Left lung (tissue), 10 donors: Measurements from ENCODE around the gene GRK6. TPM values are rescaled to one million over a fixed set of nuclear protein-coding genes. Genes with fewer than 3 reads are reported as not detected.

Source experiments
- ATAC-seq: fragments of 200-7000 bp; cut with Tn5 transposase; one replicate; pipeline ENCODE4 v1.9.1; 2020; ENCODE audit warnings: moderate library complexity
- DNase-seq, 4 donors: peaks; one replicate each; pipeline ENCODE4 v3.0.0-alpha.2; 2013 to 2020
- H3K27ac ChIP-seq, 2 donors: fragments of 200-600 bp; sonication (generic) in 1 of 2; one replicate each; pipeline versions ENCODE4 v1.5.0 to v1.8.0; 2020 to 2021
- H3K27me3 ChIP-seq, 2 donors: fragments of 200-600 bp; sonication (generic) in 1 of 2; one replicate each; pipeline versions ENCODE4 v1.5.0 to v1.8.0; 2020 to 2021
- H3K36me3 ChIP-seq, 2 donors: fragments of 200-600 bp; sonication (generic) in 1 of 2; one replicate each; pipeline versions ENCODE4 v1.5.0 to v1.8.0; 2020 to 2021
- H3K4me1 ChIP-seq, 2 donors: fragments of 200-600 bp; one replicate each; pipeline ENCODE4 v1.8.0; 2021
- H3K4me3 ChIP-seq, 2 donors: fragments of 200-600 bp; sonication (generic) in 1 of 2; one replicate each; pipeline versions ENCODE4 v1.5.0 to v1.8.0; 2020 to 2021; ENCODE audit warnings: mild to moderate bottlenecking in 1 of 2
- H3K9me3 ChIP-seq, 2 donors: fragments of 200-600 bp; sonication (generic) in 1 of 2; one replicate each; pipeline versions ENCODE4 v1.5.0 to v1.8.0; 2020 to 2021
- CTCF ChIP-seq, 2 donors: fragments of 200-600 bp; sonication (generic) in 1 of 2; IDR thresholded peaks; one replicate each; pipeline versions ENCODE4 v1.5.0 to v1.8.0; 2021; ENCODE audit warnings: antibody characterized with exemption in 2 of 2
- intact Hi-C, 2 donors: fragments of 100-400 bp; cut with DNase I; formaldehyde crosslinking; loops; one replicate each; pipeline versions ENCODE4 v1.11.2 to v1.14.2; 2022
- polyA plus RNA-seq, 6 donors: library from polyadenylated mRNA; unstranded; fragments of 120-200 nt; gene quantifications; one replicate each; pipeline ENCODE4 v1.2.1, GENCODE V29; 2013; ENCODE audit not compliant: insufficient read length in 6 of 6
- total RNA-seq, 2 donors: library from RNA; stranded (reverse); fragmentation: NEBNext Ultra II Directional; extraction: Animal tissue kit (Norgen Biotek cat#: 25700); gene quantifications; one replicate each; pipeline ENCODE4 v1.2.1, GENCODE V29; 2021
- donor health status: DM: no; HTN: yes; CAD: no.
- donor health status: DM: no; HTN: no; CAD: no.

Gene GRK6
- total and polyA plus RNA-seq, 8 donors = 15.7 to 57.1 (median 25.4) TPM

GRCh38 chr5:177405312-177405711 is 21.2 kb upstream of the GRK6 start:
- no peak overlapping the region for H3K4me3 ChIP-seq
- intact Hi-C loops = no loop called here
- peaks cover 32 to 50% of the 10 kb centered on the region in 2 donors for H3K27me3 ChIP-seq
- H3K27ac ChIP-seq = peak overlapping the region in 1 of 2 donors; percentile 63
- no peak for TF ChIP-seq CTCF (IDR thresholded peaks at IDR 0.05)
- ATAC-seq (no peak), DNase-seq (no peak)
- H3K9me3 ChIP-seq = no peaks in the 10 kb centered on the region
- H3K4me1 ChIP-seq = peaks cover 21 to 44% of the 10 kb centered on the region in 2 donors
- H3K36me3 ChIP-seq = no peaks in the 10 kb centered on the region

- Histone ChIP-seq H3K27me3 (peaks cover 27 to 45% of the 10 kb centered on the region in 2 donors), H3K9me3 (no peaks in the 10 kb centered on the region), H3K4me3 (no peak overlapping the region), H3K27ac (peak overlapping the region in 1 of 2 donors; percentile 63), H3K4me1 (peaks cover 21 to 48% of the 10 kb centered on the region in 2 donors), H3K36me3 (no peaks in the 10 kb centered on the region)
- DNase-seq (peak in 2 of 4 donors; percentile 69 to 91), ATAC-seq (no peak)
- TF ChIP-seq CTCF (IDR thresholded peaks at IDR 0.05) = peak in 1 of 2 donors; percentile 37
- intact Hi-C loops = no loop called here
Measured at GRCh38 chr5:177405805-177406204, 20.7 kb upstream of the GRK6 start.

- DNase-seq = no peak
- intact Hi-C loops = no loop called here
Measured at GRCh38 chr5:177409043-177409801, 17.3 kb upstream of the GRK6 start, which contains the start of gene F12. TSS of gene F12 (minus strand) at chr5:177409564. CDS start at chr5:177409527, 37 bp downstream.

GRCh38 chr5:177410575-177410974 is 15.9 kb upstream of the GRK6 start:
- H3K9me3 ChIP-seq = no peaks in the 10 kb centered on the region
- TF ChIP-seq CTCF (IDR thresholded peaks at IDR 0.05) = no peak
- peaks cover 0 to 21% of the 10 kb centered on the region in 2 donors for H3K4me1 ChIP-seq
- no peak overlapping the region for H3K4me3 ChIP-seq
- H3K27ac ChIP-seq = no peak overlapping the region
- ATAC-seq = no peak
- intact Hi-C loops = no loop called here
- no peaks in the 10 kb centered on the region for H3K36me3 ChIP-seq
- peaks cover 0 to 2% of the 10 kb centered on the region in 2 donors for H3K27me3 ChIP-seq
- DNase-seq = no peak

More at GRCh38 chr5:177409043-177409801, 17.3 kb upstream of the GRK6 start, which contains the start of gene F12:
- Histone ChIP-seq H3K27me3 (peaks cover 0 to 11% of the 10 kb centered on the region in 2 donors), H3K4me3 (no peak within 1 kb of the TSS), H3K4me1 (peaks cover 7 to 32% of the 10 kb centered on the region in 2 donors), H3K27ac (no peak within 1 kb of the TSS), H3K36me3 (no peaks in the 10 kb centered on the region), H3K9me3 (no peaks in the 10 kb centered on the region)
- ATAC-seq = no peak
- TF ChIP-seq CTCF (IDR thresholded peaks at IDR 0.05) = no peak

- ATAC-seq = no peak
- Histone ChIP-seq H3K27ac (no peak overlapping the region), H3K4me1 (peaks cover 0 to 33% of the 10 kb centered on the region in 2 donors)
Measured at GRCh38 chr5:177412603-177413233, 13.8 kb upstream of the GRK6 start.

More at GRCh38 chr5:177412603-177413233, 13.8 kb upstream of the GRK6 start:
- TF ChIP-seq CTCF (IDR thresholded peaks at IDR 0.05) = no peak
- H3K36me3 ChIP-seq = no peaks in the 10 kb centered on the region
- H3K4me3 ChIP-seq = no peak overlapping the region
- no peak for DNase-seq
- no peaks in the 10 kb centered on the region for H3K27me3 ChIP-seq
- H3K9me3 ChIP-seq = no peaks in the 10 kb centered on the region
- intact Hi-C loops = no loop called here
